ENCODE data around the gene EYA2. TPM values are rescaled to one million over a fixed set of nuclear protein-coding genes. Genes with fewer than 3 reads are reported as not detected.

The EYA2 gene
- total RNA-seq, 2 donors from 2014 or later = 3.5 to 3.8 TPM

GRCh38 chr20:46900826-46901225 is 6.2 kb downstream of the EYA2 start:
- ATAC-seq (ENCODE audit: insufficient number of reproducible peaks, low FRiP score, low read depth) = no peak
- DNase-seq (ENCODE audit: low spot score) = no peak
- Histone ChIP-seq H3K27ac (no peak overlapping the region), H3K27me3 (replicated peaks; ENCODE audit: insufficient read depth) (no peaks in the 10 kb centered on the region), H3K9me3 (no peaks in the 10 kb centered on the region), H3K36me3 (no peaks in the 10 kb centered on the region), H3K4me1 (ENCODE audit: control insufficient read depth in 1 of 2, low read depth in 2 of 2) (peaks cover 0 to 17% of the 10 kb centered on the region in 2 donors), H3K4me3 (no peak overlapping the region)
- TF ChIP-seq, protein P1, sequence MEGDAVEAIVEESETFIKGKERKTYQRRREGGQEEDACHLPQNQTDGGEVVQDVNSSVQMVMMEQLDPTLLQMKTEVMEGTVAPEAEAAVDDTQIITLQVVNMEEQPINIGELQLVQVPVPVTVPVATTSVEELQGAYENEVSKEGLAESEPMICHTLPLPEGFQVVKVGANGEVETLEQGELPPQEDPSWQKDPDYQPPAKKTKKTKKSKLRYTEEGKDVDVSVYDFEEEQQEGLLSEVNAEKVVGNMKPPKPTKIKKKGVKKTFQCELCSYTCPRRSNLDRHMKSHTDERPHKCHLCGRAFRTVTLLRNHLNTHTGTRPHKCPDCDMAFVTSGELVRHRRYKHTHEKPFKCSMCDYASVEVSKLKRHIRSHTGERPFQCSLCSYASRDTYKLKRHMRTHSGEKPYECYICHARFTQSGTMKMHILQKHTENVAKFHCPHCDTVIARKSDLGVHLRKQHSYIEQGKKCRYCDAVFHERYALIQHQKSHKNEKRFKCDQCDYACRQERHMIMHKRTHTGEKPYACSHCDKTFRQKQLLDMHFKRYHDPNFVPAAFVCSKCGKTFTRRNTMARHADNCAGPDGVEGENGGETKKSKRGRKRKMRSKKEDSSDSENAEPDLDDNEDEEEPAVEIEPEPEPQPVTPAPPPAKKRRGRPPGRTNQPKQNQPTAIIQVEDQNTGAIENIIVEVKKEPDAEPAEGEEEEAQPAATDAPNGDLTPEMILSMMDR (IDR thresholded peaks at IDR 0.05) = no peak

- no peak overlapping the region for H3K27ac ChIP-seq
- ATAC-seq (ENCODE audit: insufficient number of reproducible peaks, low FRiP score, low read depth) (no peak), DNase-seq (ENCODE audit: low spot score) (no peak)
- no peaks in the 10 kb centered on the region for H3K36me3 ChIP-seq
- no peaks in the 10 kb centered on the region for H3K9me3 ChIP-seq
- H3K4me1 ChIP-seq (ENCODE audit: control insufficient read depth in 1 of 2, low read depth in 2 of 2) = peaks cover 0 to 17% of the 10 kb centered on the region in 2 donors
- no peak overlapping the region for H3K4me3 ChIP-seq
- no peaks in the 10 kb centered on the region for H3K27me3 ChIP-seq (replicated peaks; ENCODE audit: insufficient read depth)
- TF ChIP-seq, protein P1 (IDR thresholded peaks at IDR 0.05) = no peak
Measured at GRCh38 chr20:46901638-46902037, 7.0 kb downstream of the EYA2 start.

DNA sequence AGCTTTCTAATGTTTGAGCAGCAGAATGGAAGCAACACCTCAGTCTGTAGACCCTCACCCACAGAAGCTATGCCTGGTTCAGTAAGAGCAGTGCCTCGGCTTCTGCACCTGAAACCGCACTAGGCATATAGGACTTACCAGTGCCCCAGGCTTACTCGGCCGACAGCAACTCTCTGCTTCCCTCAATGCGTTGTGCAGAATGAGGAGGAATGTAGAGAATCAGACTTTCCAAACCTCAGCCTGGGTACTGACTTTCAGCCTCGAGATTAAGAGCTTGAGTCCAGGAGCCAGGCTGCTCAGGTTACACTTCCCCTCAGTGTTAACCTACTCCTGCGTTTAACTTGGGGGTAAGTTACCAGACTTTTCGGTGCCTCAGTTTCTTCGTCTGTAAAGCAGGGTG is 8.6 kb downstream of the EYA2 start:
- H3K9me3 ChIP-seq = no peaks in the 10 kb centered on the region
- H3K27ac ChIP-seq = no peak overlapping the region
- no peak overlapping the region for H3K4me3 ChIP-seq
- no peak for DNase-seq (ENCODE audit: low spot score)
- H3K36me3 ChIP-seq = no peaks in the 10 kb centered on the region
- ATAC-seq (ENCODE audit: insufficient number of reproducible peaks, low FRiP score, low read depth) = no peak
- no peaks in the 10 kb centered on the region for H3K27me3 ChIP-seq (replicated peaks; ENCODE audit: insufficient read depth)
- H3K4me1 ChIP-seq (ENCODE audit: control insufficient read depth in 1 of 2, low read depth in 2 of 2) = peaks cover 0 to 17% of the 10 kb centered on the region in 2 donors
- TF ChIP-seq, protein P1 (IDR thresholded peaks at IDR 0.05) = no peak

DNA sequence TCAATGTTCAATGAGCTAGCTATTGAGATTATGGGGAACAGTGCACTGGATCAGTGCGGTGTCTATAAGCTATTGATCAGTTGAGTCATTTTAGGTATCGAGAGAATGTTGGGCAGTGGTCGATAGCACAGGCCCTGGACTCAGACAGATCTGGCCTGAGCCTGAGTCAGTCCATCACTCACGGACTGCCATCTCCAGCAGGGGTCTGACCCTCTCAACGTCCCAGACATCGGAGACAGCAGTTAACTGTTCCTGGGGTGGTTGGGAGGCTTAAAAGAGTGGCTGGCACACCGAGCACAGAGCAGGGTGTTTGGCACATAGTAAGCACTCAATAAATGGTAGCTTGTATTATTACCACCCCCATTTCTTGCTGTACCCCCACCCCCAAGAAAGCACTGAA is 9.3 kb downstream of the EYA2 start:
- H3K4me1 ChIP-seq (ENCODE audit: control insufficient read depth in 1 of 2, low read depth in 2 of 2) = peaks cover 0 to 15% of the 10 kb centered on the region in 2 donors
- TF ChIP-seq, protein P1 (IDR thresholded peaks at IDR 0.05) = no peak
- no peak overlapping the region for H3K4me3 ChIP-seq
- H3K27me3 ChIP-seq (replicated peaks; ENCODE audit: insufficient read depth) = no peaks in the 10 kb centered on the region
- H3K36me3 ChIP-seq = no peaks in the 10 kb centered on the region
- DNase-seq (ENCODE audit: low spot score) (no peak), ATAC-seq (ENCODE audit: insufficient number of reproducible peaks, low FRiP score, low read depth) (no peak)
- no peaks in the 10 kb centered on the region for H3K9me3 ChIP-seq
- no peak overlapping the region for H3K27ac ChIP-seq

GRCh38 chr20:46905364-46906125 is 10.9 kb downstream of the EYA2 start:
- Histone ChIP-seq H3K27me3 (replicated peaks; ENCODE audit: insufficient read depth) (no peaks in the 10 kb centered on the region), H3K9me3 (no peaks in the 10 kb centered on the region), H3K4me1 (ENCODE audit: control insufficient read depth in 1 of 2, low read depth in 2 of 2) (peaks cover 0 to under 1% of the 10 kb centered on the region in 2 donors), H3K27ac (peak overlapping the region in 1 of 2 donors; percentile 57), H3K4me3 (no peak overlapping the region), H3K36me3 (no peaks in the 10 kb centered on the region)
- TF ChIP-seq, protein P1 (IDR thresholded peaks at IDR 0.05) = no peak
- peak; percentile 45 for ATAC-seq (ENCODE audit: insufficient number of reproducible peaks, low FRiP score, low read depth)
- no peak for DNase-seq (ENCODE audit: low spot score)

Measured in thoracic aorta (tissue), 2 donors.